GM19025 (cell line): ENCODE measurements around the gene NOD1.
"Not testable (repeated sequence)": the region's sequence is repeated elsewhere in the genome, so short reads cannot be mapped to it uniquely, and the experiment has no call there.

Experiments used
- ATAC-seq: cut with Tn5 transposase; IDR thresholded peaks from one replicate; pipeline ENCODE4 v1.9.1; 2021; ENCODE audit warnings: mild to moderate bottlenecking, low read depth, moderate library complexity; ENCODE audit not compliant: unreplicated experiment

NOD1 gene

DNA sequence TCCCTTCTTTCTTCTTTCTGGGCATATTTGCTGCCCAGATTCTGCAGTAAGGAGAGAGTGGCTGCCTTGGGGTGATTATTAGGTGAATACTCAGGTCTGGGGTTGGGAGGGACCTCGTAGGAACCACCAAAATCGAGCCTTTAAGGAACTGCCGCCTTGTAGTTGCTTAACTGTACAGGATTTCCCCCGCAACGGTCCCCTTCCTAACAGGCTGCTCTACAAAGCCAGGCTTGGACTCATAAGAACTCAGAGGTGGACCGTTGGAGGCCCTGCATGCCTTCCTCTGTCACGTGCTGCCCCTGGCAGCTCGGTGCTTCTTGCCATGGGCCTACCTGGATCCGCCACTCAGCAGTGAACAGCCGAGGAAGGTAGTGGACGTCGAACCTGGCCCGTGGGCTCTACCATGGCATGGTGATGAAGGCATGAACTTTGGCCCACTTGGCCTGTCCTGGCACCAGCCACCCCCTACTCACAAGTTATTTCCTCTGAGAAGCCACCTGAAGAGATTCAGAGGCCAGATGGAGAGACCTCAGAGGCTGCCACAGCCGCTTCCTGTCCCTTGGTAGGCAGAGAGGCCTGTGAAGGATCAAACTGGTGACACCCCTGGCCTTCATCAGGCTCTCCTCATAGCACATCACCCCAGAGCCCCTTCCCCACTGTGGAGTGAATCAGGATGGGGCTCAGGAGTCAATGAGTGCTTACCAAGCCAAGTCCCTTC lies 54.6 kb downstream of the NOD1 start:
- no peak for ATAC-seq

DNA sequence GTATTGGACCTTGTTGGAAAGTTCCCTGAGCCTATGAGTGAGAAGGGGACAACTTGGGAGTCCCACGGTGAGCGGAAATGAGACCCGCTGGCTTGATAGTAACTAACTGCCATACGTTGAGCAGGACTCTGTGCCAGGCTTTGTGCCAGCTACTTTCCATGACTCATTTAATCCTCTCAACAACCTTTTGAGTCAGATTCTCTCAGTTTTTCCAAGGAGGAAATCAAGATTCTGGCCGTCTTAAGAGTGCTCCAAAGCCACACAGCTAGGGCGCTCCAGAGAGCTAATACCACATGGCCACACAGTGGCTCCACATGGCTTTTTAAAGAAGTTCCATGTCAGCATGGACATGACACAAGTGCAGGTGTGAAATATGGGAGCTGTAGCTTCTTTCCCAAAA lies 55.7 kb downstream of the NOD1 start:
- no peak for ATAC-seq

DNA sequence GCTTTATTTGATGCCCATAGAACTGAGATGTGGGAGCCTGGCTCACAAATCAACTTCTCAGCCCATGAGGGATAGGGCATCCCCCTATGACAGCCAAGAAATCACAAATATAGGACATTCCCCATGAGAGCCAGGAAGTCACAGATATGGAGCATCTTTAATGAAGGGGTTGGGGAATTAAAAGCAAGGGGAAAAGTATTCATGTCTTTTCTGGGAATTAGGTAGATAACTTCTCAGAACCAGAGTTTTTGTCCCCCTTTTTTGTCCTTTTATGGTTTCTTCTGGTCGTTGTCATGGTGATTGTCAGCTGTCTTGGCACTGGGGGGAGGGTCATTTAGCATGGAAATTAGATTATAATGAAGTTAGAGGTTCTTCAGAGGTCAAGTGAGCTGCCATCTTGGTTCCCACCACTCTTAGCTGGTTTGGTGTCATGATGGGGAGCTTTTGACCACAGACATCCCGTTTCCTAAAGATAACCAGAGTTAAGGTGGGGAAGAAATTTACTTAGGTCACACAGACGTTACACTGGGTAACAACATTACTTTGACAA lies 56.9 kb downstream of the NOD1 start:
- no peak for ATAC-seq

DNA sequence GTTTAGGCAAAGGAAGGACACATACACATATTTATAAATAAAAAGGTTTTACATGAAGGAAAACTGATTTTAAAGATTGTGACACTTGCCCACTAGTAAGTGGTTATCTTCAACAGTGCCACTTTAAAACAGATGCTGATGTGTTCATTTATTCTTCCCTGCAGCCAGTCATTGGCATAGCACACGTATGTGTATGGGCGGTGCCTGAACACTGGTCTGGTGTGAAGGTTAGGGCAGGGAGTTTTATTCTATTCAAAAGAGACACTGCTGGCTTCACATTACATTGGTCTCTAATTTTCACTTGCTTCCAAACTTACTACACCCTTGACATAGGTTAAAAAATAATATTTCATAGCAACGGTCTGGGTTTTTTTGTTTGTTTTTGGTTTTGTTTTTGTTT lies 57.9 kb downstream of the NOD1 start:
- no peak for ATAC-seq

DNA sequence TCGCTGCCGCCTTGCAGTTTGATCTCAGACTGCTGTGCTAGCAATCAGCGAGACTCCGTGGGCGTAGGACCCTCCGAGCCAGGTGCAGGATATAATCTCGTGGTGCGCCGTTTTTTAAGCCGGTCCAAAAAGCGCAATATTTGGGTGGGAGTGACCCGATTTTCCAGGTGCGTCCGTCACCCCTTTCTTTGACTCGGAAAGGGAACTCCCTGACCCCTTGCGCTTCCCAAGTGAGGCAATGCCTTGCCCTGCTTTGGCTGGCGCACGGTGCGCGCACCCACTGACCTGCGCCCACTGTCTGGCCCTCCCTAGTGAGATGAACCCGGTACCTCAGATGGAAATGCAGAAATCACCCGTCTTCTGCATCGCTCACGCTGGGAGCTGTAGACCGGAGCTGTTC lies 58.5 kb downstream of the NOD1 start:
- ATAC-seq, result not testable (repeated sequence)

DNA sequence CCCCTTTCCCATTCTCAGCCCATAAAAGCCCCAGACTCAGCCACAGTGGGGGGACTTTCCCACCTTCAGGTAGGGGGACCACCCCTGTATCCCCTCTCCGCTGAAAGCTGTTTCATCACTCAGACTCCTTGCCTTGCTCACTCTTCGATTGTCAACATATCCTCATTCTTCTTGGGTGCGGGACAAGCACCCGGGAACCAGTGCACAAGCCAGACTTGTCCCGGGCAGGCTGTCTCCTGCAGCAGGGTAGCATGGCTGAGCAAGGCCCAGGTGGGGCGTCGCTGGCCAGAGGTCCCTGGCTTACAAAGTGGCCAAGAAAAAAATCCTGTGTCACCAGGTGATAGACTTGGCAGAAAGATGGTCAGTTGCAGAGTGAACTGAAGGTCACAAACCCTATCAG lies 64.7 kb downstream of the NOD1 start:
- no peak for ATAC-seq

DNA sequence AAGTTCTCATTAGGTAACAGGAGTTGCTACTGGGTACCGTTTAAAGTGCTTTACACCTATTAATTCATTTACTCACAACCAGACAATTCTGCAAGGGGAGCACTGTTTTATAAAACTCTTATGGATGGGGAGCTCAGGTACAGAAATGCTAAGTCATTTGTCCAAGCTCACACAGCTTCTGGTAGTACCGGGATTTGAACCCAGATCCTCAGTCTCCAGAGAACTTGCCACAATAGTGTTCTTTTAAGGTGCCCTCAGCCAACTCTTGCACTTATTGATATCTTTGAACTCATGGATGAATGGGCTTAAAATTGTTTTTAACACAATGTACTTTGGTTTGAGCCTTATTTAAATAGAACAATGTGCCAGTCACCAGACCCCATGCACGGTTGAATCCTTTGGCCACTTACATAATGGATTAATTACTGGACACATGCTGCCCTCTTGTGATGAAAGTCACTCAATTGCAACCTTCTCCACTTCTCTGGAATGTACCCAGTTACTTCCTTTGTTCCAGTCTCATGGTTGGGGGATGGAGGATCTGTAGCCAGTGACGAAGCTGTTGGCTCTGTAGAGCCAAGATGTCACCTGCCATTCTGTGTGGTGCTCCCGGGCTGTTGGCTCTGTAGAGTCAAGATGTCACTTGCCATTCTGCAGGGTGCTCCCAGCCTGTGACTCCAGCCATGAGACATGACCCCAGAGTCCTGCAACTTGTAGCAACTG lies 65.6 kb downstream of the NOD1 start:
- no peak for ATAC-seq

DNA sequence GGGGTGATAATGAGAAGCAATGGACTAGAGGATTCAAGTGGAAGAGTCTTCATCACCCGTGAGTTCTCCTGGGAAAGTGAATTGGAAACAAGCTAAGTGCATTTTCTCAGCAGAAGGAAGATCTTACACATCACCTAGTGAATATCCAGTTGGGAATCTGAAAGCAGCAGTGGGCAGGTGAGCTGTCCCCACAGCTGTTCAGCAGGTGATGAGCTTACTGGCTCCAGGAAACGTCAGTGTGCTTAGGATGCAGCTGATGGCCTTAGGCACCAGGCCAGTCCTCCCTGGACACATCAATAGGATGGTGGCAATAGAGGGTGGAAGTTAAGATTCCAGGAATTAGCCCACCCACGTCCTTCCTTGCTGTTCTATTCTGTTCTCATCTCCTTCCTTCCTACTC lies 66.7 kb downstream of the NOD1 start:
- ATAC-seq, result no peak

DNA sequence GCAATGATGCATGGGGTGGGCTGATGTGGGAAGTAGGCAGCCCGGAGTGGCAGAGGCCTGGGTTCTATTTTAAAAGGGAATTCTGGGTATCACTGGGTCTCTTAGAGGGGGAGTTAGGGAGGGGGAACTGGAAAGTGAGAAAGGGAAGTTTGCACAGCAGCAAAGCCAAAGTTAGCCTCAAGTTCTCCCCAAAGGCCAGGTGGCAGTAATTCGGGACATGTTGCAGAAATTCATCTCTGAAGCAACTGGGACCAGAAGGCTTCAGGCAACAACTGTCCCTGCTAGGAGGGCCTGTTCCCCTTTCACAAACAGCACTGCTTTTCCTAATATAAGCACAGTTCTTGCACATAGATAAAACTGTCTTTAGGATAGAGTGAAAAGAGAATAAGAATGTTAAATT lies 67.4 kb downstream of the NOD1 start:
- ATAC-seq, result no peak

DNA sequence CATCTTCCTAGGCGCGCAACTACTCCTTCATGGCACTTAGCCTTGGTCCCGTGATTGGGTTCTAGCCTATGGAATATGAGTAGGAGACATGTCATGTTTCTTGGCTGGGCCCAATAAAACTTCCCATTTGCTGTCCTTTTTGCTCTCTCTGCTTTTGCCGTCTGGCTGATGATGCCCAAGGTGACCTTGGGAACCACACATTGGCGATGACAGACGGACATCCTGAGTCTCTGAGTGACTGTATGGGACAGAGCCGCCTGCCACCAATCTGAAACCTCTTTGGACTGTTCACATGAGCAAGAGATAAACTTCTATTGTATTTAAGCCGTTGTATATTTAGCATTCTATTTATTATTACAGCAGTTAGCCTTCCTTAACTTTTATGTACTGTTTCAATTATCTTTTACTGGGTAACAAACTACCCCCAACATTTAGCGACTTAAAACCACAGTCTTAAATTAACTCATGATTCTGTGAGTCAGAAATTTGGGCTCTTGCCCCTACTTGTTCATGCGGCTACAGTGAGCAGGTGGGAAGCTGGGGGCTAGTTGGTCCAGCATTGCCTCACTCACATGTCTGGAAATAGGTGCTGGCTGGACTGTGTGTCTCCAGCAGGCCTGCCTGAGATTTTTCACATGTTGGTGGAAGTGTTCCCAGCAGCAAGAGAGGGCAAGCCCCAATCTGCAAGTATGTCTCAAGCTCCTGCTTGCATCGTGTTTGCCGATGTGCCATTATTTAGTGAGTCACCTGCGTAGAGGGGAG lies 71.7 kb downstream of the NOD1 start:
- ATAC-seq, result no peak

DNA sequence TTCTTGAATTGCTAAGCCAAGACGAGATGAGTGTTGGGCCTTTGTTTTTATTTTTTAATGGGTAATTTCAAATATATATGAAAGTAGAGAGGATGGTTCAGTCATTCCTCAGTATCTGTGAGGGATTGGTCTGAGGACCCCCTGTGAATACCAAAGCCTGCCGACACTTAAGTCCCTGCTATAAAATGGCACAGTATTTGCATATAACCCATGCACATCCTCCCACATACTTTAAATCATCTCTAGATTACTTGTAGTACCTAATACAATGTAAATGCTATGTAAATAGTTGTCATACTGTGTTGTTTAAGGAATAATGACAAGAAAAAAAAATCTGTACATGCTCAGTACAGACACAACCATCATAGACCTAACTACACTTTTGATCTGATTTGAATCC lies 73.4 kb downstream of the NOD1 start:
- ATAC-seq, result no peak

DNA sequence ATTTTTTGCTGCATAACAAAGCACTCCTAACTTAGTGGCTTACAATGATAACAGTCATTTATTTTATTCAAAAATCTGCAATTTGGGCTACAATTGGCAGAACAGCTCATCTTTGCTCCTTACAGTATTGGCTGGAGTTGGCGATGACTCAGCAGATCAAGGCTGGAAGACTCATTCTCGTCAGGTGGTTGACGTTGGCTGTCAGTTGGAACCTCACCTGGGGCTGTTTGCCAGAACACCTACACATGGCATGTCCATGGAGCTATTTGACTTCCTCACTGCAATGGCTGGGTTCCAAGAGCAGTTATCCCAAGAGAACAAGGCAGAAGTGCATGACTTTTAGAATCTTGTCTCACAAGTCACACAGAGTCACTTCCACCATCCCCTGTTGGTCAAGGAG lies 75.1 kb downstream of the NOD1 start:
- ATAC-seq, result no peak

DNA sequence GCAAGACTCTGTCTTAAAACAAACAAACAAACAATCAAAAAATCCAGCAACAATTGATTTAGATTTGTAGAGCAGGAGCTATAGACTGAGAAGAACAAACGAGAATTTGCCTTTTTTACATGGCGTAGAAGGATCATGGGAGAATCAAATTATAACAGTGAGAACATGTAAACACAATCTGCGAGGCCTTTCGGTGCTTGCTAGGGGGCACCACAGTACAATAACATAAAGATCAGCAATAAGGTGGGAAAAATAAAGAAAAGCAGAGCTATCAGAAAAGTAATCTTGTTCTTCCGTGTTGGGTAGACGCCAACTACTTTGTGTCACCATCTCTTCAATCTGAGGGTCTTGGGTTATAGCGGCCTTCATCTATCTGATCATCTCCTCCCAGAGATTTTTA lies 82.2 kb downstream of the NOD1 start:
- no peak for ATAC-seq

DNA sequence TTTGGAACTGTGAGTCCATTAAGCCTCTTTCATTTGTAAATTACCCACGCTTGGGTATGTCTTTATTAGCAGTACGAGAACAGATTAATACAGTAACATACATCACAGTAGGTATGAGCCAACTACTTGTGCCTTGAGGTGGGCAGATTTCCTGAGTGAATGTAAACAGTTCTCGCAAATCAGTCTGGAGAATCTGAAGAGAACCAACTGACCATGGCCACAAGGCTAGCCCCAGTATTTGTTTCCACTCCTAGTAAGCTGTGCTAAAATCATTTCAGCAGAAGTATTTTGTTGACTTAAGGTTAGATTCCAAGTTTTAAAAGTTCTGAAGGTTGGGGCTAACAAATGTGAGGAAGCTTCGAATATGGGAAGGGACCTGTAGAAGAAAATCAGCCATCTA lies 82.9 kb downstream of the NOD1 start:
- no peak for ATAC-seq

DNA sequence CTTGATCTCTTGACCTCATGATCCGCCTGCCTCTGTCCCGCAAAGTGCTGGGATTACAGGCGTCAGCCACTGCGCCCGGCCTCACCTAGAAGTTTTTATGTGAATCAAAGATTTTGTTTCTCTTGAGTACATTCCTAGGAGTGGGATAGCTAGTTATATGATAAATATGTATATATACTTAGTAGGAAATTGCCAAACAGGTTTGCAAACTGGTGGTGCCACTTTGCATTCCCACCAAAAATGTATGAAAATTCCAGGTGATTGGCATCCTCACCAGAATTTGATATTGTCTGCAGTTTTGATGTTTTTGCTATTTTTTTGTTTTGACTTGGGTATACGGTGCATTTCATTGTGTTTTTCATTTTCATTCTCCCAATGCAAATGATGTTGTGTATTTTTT lies 86.8 kb downstream of the NOD1 start:
- ATAC-seq, result no peak

DNA sequence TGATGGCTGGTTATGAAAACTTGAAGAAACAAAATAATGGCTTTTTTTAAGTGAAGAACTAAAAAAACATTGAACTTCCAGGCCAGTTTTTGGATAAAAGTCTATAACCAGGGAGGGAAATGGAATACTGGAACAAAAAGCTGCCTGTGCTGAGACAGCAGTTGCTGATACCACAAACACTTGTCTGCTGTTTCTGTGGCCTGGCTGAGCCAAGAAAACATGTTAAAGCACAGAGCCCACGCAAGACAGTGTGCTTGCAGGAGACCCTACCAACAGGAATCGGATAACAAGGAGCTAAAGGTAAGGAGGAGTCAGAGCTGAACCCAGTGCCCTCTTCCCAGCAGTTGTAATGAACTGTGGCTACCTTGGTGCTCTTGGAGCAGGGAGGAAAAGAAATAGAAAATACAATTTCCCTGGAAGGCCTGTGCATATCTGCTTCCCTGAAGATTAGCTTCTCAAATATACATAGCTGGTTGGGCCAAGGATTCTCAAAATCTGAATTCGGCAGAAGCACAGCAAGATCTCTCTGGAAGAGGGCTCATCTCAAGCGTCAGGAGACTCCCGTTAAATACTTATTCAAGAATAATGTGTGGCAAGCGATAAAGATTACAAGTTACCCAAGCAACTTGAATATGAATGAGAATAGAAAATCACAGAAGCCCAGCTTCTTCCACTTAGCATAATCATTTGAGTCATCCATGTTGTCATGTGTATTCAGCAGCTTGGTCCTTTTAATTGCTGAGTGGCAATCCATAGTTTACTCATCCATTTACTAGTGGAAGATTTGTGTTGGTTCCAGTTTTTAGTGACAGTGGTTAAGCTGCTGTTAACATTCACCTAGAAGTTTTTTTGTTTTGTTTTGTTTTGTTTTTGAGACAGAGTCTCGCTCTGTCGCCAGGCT lies 87.6 kb downstream of the NOD1 start:
- ATAC-seq, result no peak

DNA sequence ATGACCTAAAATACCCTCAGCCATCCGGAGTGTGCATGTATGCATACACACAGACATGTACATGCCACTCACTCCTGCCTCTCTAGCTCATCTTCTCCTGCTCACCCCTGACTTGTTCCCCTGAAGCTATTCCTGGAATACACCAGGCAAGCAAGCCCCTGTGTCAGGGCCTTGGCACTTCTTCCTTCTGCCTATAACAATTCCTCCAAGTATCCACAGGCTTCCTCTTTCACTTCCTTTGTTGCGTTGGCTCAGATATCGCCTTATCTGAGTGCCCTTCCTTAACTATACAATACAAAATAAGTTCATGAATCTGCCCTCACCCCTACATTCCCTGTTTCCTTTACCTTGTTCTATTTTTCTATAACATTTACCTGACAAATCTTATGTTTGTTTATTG lies 88.8 kb downstream of the NOD1 start:
- ATAC-seq, result no peak

DNA sequence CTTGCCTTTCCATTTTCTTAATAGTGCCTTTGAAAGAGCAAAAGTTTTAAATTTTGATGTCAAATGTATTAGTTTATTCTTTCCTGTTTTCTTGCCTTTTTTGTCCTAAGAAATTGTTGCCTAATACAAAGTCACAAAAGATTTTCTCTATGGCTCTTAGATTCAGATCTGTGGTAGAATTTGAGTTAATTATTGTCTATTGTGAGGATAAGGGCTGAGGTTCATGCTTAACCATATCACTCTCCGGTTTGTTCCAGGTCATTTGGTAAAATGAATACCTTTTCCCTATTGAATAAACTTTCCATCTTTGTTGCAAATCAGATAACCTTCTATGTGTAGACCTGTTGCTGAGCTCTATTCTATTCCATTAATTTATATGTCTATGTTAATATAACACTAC lies 96.0 kb downstream of the NOD1 start:
- ATAC-seq, result no peak

DNA sequence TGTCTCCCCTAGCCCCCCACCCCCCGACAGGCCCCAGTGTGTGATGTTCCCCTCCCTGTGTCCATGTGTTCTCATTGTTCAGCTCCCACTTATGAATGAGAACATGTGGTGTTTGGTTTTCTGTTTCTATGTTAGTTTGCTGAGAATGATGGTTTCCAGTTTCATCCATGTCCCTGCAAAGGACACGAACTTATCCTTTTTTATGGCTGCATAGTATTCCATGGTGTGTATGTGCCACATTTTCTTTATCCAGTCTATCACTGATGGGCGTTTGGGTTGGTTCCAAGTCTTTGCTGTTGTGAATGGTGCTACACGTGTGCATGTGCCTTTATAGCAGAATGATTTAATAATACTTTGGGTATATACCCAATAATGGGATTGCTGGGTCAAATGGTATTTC lies 97.8 kb downstream of the NOD1 start:
- ATAC-seq, result not testable (repeated sequence)

DNA sequence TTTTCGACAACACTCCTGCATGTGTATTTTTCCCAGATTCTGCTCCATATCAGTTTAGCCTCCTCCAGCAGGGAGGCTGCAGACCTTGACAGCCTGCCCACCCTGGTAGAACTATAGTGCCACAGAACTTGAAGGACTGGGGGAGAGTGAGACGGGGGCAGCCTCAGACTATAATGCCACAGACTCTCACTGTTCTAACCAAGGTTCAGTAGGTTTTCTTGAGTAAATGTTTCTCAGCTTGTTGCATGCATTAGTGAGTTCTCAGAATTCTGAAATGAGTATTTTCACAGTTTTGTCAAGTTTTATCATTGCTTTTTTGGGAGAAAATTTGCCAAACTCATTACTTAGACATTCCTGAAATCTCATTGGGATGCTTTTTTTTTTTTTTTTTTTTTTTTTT lies 98.3 kb downstream of the NOD1 start:
- no peak for ATAC-seq
